NT2/D1 (cell line): ENCODE results near the gene OR7A5.
"Not testable (repeated sequence)": the region's sequence is repeated elsewhere in the genome, so short reads cannot be mapped to it uniquely, and the experiment has no call there.

Source experiments
- DNase-seq: peaks from one replicate; pipeline ENCODE4 v3.0.0-alpha.2; 2011; ENCODE audit warnings: low read depth, low spot score
- H3K27me3 ChIP-seq: 2 replicates; pipeline ENCODE4 v1.6.0; 2011; ENCODE audit warnings: mild to moderate bottlenecking; ENCODE audit not compliant: insufficient read length, insufficient read depth
- H3K36me3 ChIP-seq: 2 replicates; pipeline ENCODE4 v1.6.1; 2011; ENCODE audit warnings: mild to moderate bottlenecking, low read length, mixed read lengths; ENCODE audit not compliant: insufficient read depth, insufficient read length
- H3K4me1 ChIP-seq: 2 replicates; pipeline ENCODE4 v1.5.1; 2011; ENCODE audit not compliant: insufficient read depth, insufficient read length
- H3K4me3 ChIP-seq: 2 replicates; pipeline ENCODE4 v1.5.1; 2011; ENCODE audit warnings: low read depth; ENCODE audit not compliant: insufficient read length
- H3K9ac ChIP-seq: 2 replicates; pipeline ENCODE4 v1.6.0; 2011; ENCODE audit warnings: low read depth; ENCODE audit not compliant: insufficient read length
- H3K9me3 ChIP-seq: 2 replicates; pipeline ENCODE4 v1.5.1; 2011; ENCODE audit warnings: mild to moderate bottlenecking, low read length; ENCODE audit not compliant: insufficient read depth
- SUZ12 ChIP-seq: IDR thresholded peaks from 2 replicates; pipeline ENCODE4 v1.6.1; 2011; ENCODE audit not compliant: insufficient read length, insufficient read depth; ENCODE audit errors: extremely low read depth
- YY1 ChIP-seq: IDR thresholded peaks from 2 replicates; pipeline ENCODE4 v1.6.1; 2011; ENCODE audit not compliant: insufficient read length, insufficient read depth
- ZNF274 ChIP-seq: IDR thresholded peaks from 2 replicates; pipeline ENCODE4 v1.6.1; 2011; ENCODE audit warnings: mild to moderate bottlenecking, low read depth, low read length

OR7A5 gene

DNA sequence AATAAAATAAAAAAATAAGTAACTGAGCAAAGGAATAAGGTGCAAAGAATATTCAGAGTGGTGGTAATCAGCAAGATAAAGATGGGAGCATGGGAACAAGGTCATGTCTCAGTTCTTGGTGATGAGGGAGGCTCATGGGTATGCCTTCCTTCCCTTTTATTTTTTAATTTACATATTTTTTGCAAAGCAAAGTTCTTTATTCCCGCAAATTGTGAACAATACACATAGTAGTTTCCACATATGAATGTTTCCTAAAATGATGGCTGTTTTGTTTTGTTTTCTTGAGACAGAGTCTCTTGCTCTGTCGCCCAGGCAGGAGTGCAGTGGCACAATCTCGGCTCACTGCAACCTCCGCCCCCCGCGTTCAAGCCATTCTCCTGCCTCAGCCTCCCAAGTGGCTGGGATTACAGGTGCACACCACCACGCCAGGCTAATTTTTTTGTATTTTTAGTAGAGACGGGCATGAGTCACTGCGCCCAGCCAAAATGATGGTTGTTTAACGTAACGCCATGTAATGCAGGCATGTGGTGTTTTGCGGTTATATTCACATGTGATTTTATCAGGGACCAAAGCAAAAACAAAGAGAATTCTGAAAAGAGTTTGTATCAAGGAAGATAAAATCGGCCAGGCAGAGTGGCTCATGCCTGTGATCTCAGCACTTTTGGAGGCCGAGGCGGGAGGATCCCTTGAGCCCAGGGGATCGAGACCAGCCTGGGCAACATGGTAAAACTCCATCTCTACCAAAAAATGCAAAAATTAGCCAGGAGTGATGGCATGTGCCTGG is 52.2 kb downstream of the OR7A5 start:
- Histone ChIP-seq H3K27me3 (no peaks in the 10 kb centered on the region), H3K9ac (no peak overlapping the region), H3K9me3 (no peaks in the 10 kb centered on the region), H3K36me3 (no peaks in the 10 kb centered on the region), H3K4me1 (peaks cover 6% of the 10 kb centered on the region), H3K4me3 (no peak overlapping the region)
- TF ChIP-seq SUZ12, result no peak
- no peak for TF ChIP-seq ZNF274
- TF ChIP-seq YY1, result no peak
- DNase-seq, result no peak

DNA sequence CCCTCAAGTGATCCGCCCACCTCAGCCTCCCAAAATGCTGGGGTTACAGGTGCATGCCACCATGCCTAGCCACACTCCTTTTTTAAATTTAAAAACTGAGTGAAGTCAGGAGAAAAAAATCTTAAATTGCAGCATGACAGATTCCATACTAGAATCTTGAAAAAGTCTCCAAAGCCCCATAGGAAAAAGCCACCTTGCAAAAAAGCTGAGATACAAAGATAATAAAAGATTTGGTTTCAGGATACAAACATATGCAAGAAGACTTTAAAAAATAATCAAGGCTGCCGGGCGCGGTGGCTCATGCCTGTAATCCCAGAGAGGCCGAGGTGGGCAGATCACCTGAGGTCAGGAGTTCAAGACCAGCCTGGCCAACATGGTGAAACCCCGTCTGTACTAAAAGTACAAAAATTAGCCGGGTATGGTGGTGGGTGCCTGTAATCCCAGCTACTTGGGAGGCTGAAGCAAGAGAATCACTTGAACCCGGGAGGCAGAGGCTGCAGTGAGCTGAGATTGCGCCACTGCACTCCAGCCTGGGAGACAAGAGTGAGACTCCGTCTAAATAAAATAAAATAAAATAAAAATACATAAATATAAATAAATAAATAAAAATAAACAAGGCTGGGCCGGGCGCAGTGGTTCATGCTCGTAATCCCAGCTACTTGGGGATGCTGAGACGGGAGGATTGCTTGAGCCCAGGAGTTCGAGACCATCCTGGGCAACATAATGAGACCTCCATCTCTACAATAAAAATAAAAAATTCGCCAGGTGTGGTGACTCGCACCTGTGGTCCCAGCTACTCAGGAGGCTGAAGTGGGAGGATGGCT is 53.1 kb downstream of the OR7A5 start:
- H3K4me3 ChIP-seq, H3K27me3 ChIP-seq, DNase-seq, H3K9ac ChIP-seq, H3K36me3 ChIP-seq, H3K4me1 ChIP-seq, H3K9me3 ChIP-seq: not testable (repeated sequence)

DNA sequence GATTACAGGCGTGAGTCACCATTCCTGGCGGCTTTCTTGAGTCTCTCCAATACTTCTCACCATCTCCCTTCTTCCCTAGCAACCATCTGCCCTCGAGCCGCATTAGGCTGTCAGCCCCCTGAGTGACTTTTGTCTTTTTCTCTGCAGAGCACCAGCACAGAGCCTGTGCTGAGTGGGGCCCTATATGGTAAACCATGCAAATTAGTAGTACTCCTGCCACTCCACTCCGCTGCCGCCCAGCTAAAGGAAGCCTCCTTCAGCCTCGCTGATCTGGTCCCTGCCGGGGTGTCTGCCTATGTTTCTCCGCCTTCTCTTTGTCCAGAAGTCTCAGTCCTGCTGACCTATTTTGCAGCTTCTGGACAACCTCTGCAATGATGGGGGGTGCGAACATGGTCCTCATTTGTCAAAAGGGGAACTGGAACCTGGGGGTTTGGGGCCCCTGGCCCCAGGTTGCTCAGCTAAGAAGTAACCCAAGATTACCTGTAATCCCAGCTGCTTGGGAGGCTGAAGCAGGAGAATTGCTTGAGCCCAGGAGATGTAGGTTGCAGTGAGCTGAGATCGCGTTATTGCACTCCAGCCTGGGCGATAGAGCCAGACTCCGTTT is 54.3 kb downstream of the OR7A5 start:
- H3K27me3 ChIP-seq, H3K36me3 ChIP-seq, DNase-seq, H3K9me3 ChIP-seq, H3K4me1 ChIP-seq, H3K9ac ChIP-seq, H3K4me3 ChIP-seq: not testable (repeated sequence)

DNA sequence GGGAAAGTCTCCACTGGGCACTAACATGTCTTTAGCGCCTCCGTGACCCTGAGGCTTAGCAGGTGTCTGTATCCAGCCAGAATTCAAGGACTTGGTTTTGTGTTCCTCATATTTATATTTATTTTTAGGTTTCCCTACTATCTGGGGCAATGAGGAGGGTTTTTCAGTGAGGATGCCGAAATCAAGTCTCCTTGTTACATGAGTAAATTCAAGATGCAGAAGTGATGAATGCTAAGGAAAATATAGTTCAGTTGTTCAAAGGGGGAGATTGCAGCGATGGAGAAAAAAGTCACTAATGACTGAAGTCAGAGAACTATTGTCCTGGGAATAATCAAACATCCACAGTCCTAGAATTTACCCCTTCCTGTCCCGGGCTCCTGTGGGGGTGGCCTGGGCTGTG is 55.8 kb downstream of the OR7A5 start:
- no peak for TF ChIP-seq SUZ12
- no peak for TF ChIP-seq ZNF274
- no peak for TF ChIP-seq YY1
- Histone ChIP-seq H3K9ac (no peak overlapping the region), H3K9me3 (no peaks in the 10 kb centered on the region), H3K36me3 (no peaks in the 10 kb centered on the region), H3K4me1 (peaks cover 2% of the 10 kb centered on the region), H3K4me3 (no peak overlapping the region), H3K27me3 (peaks cover 13% of the 10 kb centered on the region)
- DNase-seq, result no peak

DNA sequence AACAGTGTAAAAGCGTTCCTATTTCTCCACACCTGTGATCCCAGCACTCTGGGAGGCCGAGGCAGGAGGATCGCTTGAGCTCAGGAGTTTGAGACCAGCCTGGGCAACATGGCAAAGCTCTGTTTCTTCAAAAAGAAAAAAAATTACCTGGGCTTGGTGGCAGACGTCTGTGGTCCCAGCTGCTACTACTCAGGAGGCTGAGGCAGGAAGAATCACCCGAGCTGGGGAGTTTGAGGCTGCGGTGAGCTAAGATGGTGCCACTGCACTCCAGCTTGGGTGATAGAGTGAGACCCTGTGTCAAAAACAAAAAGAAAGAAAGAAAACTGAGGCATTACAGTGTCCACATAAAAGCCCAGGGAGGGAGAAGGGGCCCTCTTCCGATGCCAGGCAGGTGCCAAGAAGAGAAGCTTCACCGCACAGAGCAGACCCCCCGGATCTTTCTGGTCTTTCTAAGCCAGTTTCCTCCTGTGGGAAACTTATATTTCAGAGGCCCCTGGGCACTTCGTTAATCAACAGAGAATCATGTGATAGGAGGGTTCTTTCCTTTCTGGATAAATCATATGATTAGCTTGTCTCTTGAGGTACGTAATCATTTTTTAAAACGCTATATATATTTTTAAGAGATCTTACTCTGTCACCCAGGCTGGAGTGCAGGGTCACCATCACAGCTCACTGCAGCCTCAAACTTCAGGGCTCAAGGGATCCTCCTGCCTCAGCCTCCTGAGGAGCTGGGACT is 56.7 kb downstream of the OR7A5 start, which contains the start of gene ADGRE2:
Gene ADGRE2 (minus strand): TSS at position 451 of the 736 bp plus-strand sequence. CDS start 1,804 bp downstream, outside the sequence.
- not testable (repeated sequence) for H3K9me3 ChIP-seq, H3K4me3 ChIP-seq, H3K9ac ChIP-seq, H3K4me1 ChIP-seq, H3K36me3 ChIP-seq, DNase-seq
- H3K27me3 ChIP-seq, result peaks cover 13% of the 10 kb centered on the region

DNA sequence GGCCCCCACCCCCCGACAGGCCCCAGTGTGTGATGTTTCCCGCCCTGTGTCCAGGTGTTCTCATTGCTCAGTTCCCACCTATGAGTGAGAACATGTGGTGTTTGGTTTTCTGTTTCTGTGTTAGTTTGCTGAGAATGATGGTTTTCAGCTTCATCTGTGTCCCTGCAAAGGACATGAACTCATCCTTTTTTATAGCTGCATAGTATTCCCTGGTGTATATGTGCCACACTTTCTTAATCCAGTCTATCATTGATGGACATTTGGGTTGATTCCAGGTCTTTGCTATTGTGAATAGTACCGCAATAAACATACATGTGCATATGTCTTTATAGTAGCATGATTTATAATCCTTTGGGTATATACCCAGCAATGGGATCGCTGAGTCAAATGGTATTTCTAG is 57.3 kb downstream of the OR7A5 start:
- H3K9ac ChIP-seq, H3K4me3 ChIP-seq, DNase-seq, H3K36me3 ChIP-seq, H3K4me1 ChIP-seq, H3K9me3 ChIP-seq: not testable (repeated sequence)
- H3K27me3 ChIP-seq, result peaks cover 13% of the 10 kb centered on the region
